GM18511 (cell line): ENCODE results near the gene CYB5B.

Source experiments
- ATAC-seq: cut with Tn5 transposase; IDR thresholded peaks from one replicate; pipeline ENCODE4 v1.9.1; 2021; ENCODE audit warnings: mild to moderate bottlenecking, moderate library complexity; ENCODE audit not compliant: unreplicated experiment

Gene CYB5B

GRCh38 chr16:69443927-69444631, 19.7 kb downstream of the CYB5B start:
- ATAC-seq: no peak

DNA sequence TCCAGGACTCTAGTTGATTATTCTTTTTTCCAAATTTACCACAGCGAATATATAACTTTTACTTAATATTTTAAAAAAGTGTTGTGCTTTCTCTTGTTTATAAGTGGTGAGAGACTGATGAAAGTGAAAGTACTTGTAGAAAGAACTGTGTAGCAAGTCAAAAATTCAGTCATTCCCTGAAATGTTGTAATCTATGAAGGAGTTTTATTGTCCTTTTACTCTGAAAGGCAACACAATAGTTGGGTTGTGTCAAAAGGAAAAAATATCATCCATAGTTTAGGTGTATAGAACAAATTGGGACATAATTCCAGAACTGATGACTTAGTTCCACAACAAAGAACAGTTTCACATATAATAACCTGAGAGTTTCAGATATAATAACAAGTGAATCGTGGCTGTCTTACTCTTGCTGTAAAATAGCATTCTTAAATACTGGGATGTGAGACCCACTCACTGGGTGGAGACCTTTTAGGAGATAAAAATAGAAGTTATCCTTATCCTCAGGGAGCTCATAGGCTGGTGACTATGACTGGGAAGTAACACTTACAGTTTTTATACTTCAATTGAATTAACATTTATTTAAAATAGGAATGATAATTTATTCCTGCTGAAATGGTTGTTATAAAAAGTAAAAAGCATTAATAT, 20.6 kb downstream of the CYB5B start:
- ATAC-seq: no peak

GRCh38 chr16:69448470-69449193, 24.2 kb downstream of the CYB5B start:
- no peak for ATAC-seq

GRCh38 chr16:69451166-69451565, 26.7 kb downstream of the CYB5B start:
- ATAC-seq: no peak

DNA sequence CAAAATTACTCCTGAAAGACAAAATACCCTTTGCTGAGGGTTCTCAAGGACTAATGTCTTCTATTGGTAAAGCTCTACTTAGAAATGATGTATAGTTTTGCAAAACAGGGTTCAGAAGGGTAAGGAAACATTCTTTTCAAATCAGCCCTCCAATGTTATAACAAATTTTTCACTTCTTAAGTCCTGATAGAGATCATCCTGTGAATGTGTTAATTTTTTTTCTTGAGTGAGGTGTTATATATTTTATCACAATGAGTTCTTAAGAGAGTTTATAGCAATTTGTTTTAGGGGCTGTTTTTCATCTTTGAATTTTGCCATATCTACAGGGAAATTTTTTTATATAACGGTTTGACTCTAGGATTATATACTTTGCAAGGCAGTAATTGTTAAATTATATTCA, 29.5 kb downstream of the CYB5B start:
- ATAC-seq: no peak

DNA sequence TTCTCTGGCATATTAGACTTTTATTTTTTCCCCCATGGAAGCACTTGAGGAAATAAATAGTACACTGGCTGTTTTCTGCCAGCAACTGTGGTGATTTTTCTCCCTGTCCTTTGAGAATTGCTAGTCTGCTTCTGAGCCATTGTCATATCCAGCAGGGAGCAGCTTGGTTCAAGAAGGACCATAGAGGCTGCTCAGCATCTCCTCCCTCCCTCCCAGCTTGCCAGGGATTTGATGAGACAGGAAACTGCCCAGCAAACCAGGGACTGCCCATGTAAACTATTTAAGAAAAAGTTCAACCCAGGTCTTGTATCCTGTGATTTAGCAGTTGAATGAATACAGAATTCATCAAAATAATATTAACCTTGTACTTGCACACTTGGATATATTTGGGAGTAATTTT, 39.5 kb downstream of the CYB5B start:
- ATAC-seq: no peak

- ATAC-seq: peak; percentile 68
Observed at GRCh38 chr16:69465083-69465721, 40.8 kb downstream of the CYB5B start.

DNA sequence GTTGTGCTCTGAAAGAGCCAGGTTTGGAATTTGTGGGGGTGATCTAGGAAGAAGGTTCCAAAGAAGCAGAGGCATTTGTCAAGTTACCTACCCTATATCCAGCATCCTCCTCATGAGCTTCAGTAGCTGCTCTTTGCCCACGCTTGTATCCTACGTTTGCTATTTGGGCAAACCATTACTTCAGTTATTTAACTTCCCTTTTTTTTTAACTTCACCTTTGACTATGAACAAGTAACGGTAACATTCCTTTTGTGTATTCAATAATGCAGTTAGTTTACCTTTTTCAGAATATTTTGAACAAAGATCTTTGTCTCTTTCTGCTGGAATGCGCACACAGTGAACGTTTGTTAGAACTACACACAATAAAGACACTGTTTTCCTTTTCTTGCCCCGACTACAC, 41.5 kb downstream of the CYB5B start:
- no peak for ATAC-seq

- ATAC-seq: no peak
Observed at GRCh38 chr16:69466547-69466946, 42.1 kb downstream of the CYB5B start.

- no peak for ATAC-seq
Observed at GRCh38 chr16:69467080-69467479, 42.7 kb downstream of the CYB5B start.

- ATAC-seq: no peak
Observed at GRCh38 chr16:69467531-69468204, 43.2 kb downstream of the CYB5B start.

- peak; percentile 67 for ATAC-seq
Observed at GRCh38 chr16:69469807-69470561, 45.6 kb downstream of the CYB5B start.

- ATAC-seq: no peak
Observed at GRCh38 chr16:69471121-69471520, 46.7 kb downstream of the CYB5B start.

DNA sequence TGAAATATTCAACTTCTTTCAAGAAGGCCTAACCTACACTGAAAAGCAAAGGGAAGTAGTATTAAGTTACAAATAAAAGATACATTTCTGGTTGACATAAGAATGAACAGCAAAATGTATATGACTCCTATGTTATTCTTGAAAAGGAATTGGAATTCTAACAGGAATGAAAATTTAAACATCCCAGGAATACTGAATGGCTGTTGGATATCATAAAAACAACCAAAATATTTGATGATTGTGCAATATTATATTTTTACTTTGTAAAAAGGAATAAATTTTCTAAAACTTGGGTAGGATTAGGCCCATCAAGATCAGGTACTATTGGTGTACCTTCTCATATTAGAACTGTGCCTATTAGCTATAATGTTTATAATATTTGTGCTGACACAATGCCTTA, 50.0 kb downstream of the CYB5B start:
- ATAC-seq: no peak

- ATAC-seq: no peak
Observed at GRCh38 chr16:69476920-69477443, 52.6 kb downstream of the CYB5B start.

DNA sequence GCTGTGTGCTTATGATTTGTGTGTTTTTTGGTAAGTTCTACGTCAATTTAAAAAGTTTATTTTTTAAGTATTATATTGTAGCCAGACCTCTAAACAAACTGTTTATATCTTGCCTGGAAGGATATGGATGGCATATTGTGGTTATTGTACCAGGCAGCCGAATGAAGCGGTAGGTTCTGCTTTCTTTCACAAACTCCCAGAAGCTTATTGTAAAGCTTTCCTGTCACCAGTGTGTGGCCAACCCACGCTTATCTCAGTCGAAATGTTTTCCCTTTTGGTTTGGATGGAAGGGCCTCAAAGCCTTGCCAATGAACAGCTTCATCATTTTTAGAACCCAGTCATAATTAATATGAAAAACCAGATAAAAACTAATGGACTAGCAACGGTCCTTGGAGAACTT, 53.1 kb downstream of the CYB5B start:
- no peak for ATAC-seq

- no peak for ATAC-seq
Observed at GRCh38 chr16:69478685-69479084, 54.3 kb downstream of the CYB5B start.

DNA sequence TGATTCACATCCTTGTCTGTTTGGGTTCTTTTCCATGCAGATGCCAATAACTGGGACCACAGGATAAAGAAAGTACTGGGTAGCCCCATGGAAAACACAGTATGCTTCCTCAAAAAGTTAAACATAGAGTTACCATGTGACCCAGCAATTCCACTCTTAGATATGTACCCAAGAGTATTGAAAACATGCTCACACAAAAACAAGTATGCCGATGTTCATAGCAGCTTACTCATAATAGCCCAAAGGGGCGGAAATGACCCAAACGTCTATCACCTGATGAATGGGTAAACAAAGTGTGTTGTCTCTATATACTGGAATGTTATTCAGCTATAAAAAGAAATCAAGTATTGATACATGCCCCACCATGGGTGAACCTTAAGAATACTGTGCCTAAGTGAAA, 55.4 kb downstream of the CYB5B start:
- no peak for ATAC-seq

- ATAC-seq: no peak
Observed at GRCh38 chr16:69481901-69482341, 57.5 kb downstream of the CYB5B start.

- no peak for ATAC-seq
Observed at GRCh38 chr16:69482410-69482991, 58.1 kb downstream of the CYB5B start.
